Activated CD8-positive, alpha-beta T cell treated with anti-CD3 and anti-CD28 coated beads, Interleukin-2, amount 10 ng/mL, durations not matched to agents 7 days and 5 days (primary cell): ENCODE measurements around the gene RAP2A. TPM values are rescaled to one million over a fixed set of nuclear protein-coding genes. Genes with fewer than 3 reads are reported as not detected.
A peak's percentile ranks its signal among the peaks of the same experiment; 100 is the strongest.

Experiments
- ATAC-seq: fragments of 150-1000 bp; cut with Tn5 transposase; one replicate; pipeline ENCODE4 v1.10.0; 2021; ENCODE audit warnings: moderate library complexity
- CTCF ChIA-PET: fragments of 350-600 bp; sonication (Branson Sonifier 250); formaldehyde crosslinking; loops from one replicate; lab custom pipeline; 2021; ENCODE audit warnings: antibody characterized with exemption; lab: Charles Lee
- POLR2A ChIA-PET: fragments of 350-600 bp; sonication (Branson Sonifier 250); formaldehyde crosslinking; loops from one replicate; lab custom pipeline; 2021; ENCODE audit warnings: antibody characterized with exemption; lab: Charles Lee
- DNase-seq: peaks from one replicate; pipeline ENCODE4 v3.0.0-alpha.2; 2020
- H3K27ac Mint-ChIP-seq: one replicate; pipeline ENCODE4 v1.8.0; 2021; ENCODE audit warnings: mild to moderate bottlenecking, mixed read lengths
- H3K27me3 Mint-ChIP-seq: one replicate; pipeline ENCODE4 v1.8.0; 2021; ENCODE audit warnings: low read depth, mixed read lengths
- H3K36me3 Mint-ChIP-seq: one replicate; pipeline ENCODE4 v1.8.0; 2021; ENCODE audit warnings: low read depth, mixed read lengths
- H3K4me1 Mint-ChIP-seq: one replicate; pipeline ENCODE4 v1.8.0; 2021; ENCODE audit warnings: low read depth, mixed read lengths
- H3K4me3 Mint-ChIP-seq: one replicate; pipeline ENCODE4 v1.8.0; 2021; ENCODE audit warnings: mild to moderate bottlenecking, mixed read lengths
- H3K9me3 Mint-ChIP-seq: one replicate; pipeline ENCODE4 v1.8.0; 2022; ENCODE audit warnings: mixed read lengths; ENCODE audit not compliant: insufficient read depth
- total RNA-seq, 2 experiments: library from RNA; stranded (reverse); gene quantifications; one replicate each; pipeline ENCODE4 v1.2.3, GENCODE V29; 2021

RAP2A gene
- total RNA-seq, 2 experiments from 2014 or later, result 29.7 to 29.8 TPM

GRCh38 chr13:97484301-97484700 lies 50.3 kb downstream of the RAP2A start:
- DNase-seq (no peak), ATAC-seq (no peak)
- CTCF ChIA-PET, result no interaction called here
- no peak overlapping the region for H3K4me3 Mint-ChIP-seq
- H3K27me3 Mint-ChIP-seq, result no peaks in the 10 kb centered on the region
- H3K4me1 Mint-ChIP-seq, result peaks cover 5% of the 10 kb centered on the region
- POLR2A ChIA-PET, result no interaction called here
- H3K9me3 Mint-ChIP-seq, result no peaks in the 10 kb centered on the region
- H3K36me3 Mint-ChIP-seq, result no peaks in the 10 kb centered on the region
- H3K27ac Mint-ChIP-seq, result no peak overlapping the region

- ATAC-seq (no peak), DNase-seq (no peak)
- CTCF ChIA-PET, result no interaction called here
- POLR2A ChIA-PET, result no interaction called here
- Mint-ChIP-seq H3K9me3 (peaks cover 1% of the 10 kb centered on the region), H3K27me3 (no peaks in the 10 kb centered on the region), H3K4me1 (no peaks in the 10 kb centered on the region), H3K27ac (no peak overlapping the region), H3K4me3 (no peak overlapping the region), H3K36me3 (no peaks in the 10 kb centered on the region)
Observed at GRCh38 chr13:97485320-97485719, 51.4 kb downstream of the RAP2A start.

- Mint-ChIP-seq H3K27ac (no peak overlapping the region), H3K4me1 (peaks cover 16% of the 10 kb centered on the region), H3K9me3 (peaks cover 18% of the 10 kb centered on the region), H3K4me3 (no peak overlapping the region), H3K27me3 (no peaks in the 10 kb centered on the region), H3K36me3 (peaks cover 4% of the 10 kb centered on the region)
- POLR2A ChIA-PET, result no interaction called here
- ATAC-seq, result no peak
- CTCF ChIA-PET, result no interaction called here
- DNase-seq, result no peak
Observed at GRCh38 chr13:97490702-97491307, 56.8 kb downstream of the RAP2A start.

- ATAC-seq, result no peak
- DNase-seq, result no peak
- H3K27ac Mint-ChIP-seq, result no peak overlapping the region
- H3K9me3 Mint-ChIP-seq, result peaks cover 18% of the 10 kb centered on the region
- POLR2A ChIA-PET, result no interaction called here
- peaks cover 4% of the 10 kb centered on the region for H3K36me3 Mint-ChIP-seq
- CTCF ChIA-PET, result no interaction called here
- H3K27me3 Mint-ChIP-seq, result no peaks in the 10 kb centered on the region
- no peak overlapping the region for H3K4me3 Mint-ChIP-seq
- H3K4me1 Mint-ChIP-seq, result peaks cover 16% of the 10 kb centered on the region
Observed at GRCh38 chr13:97491452-97491851, 57.5 kb downstream of the RAP2A start.

GRCh38 chr13:97492257-97492656 lies 58.3 kb downstream of the RAP2A start:
- POLR2A ChIA-PET, result no interaction called here
- H3K27ac Mint-ChIP-seq, result peak overlapping the region; percentile 57

GRCh38 chr13:97492684-97493371 lies 58.9 kb downstream of the RAP2A start:
- ChIA-PET POLR2A (no interaction called here), CTCF (no interaction called here)
- DNase-seq (no peak), ATAC-seq (no peak)
- H3K4me3 Mint-ChIP-seq, result no peak overlapping the region
- H3K27ac Mint-ChIP-seq, result peak overlapping the region; percentile 57
- H3K9me3 Mint-ChIP-seq, result peaks cover 18% of the 10 kb centered on the region
- peaks cover 16% of the 10 kb centered on the region for H3K4me1 Mint-ChIP-seq
- peaks cover 4% of the 10 kb centered on the region for H3K36me3 Mint-ChIP-seq
- no peaks in the 10 kb centered on the region for H3K27me3 Mint-ChIP-seq

More at GRCh38 chr13:97492257-97492656, 58.3 kb downstream of the RAP2A start:
- Mint-ChIP-seq H3K4me3 (no peak overlapping the region), H3K36me3 (peaks cover 4% of the 10 kb centered on the region), H3K27me3 (no peaks in the 10 kb centered on the region), H3K4me1 (peaks cover 16% of the 10 kb centered on the region), H3K9me3 (peaks cover 18% of the 10 kb centered on the region)
- DNase-seq, result no peak
- CTCF ChIA-PET, result no interaction called here
- peak; percentile 51 for ATAC-seq

GRCh38 chr13:97493456-97493855 lies 59.5 kb downstream of the RAP2A start:
- POLR2A ChIA-PET, result no interaction called here

GRCh38 chr13:97495678-97496077 lies 61.7 kb downstream of the RAP2A start:
- DNase-seq (no peak), ATAC-seq (no peak)
- Mint-ChIP-seq H3K9me3 (peaks cover 13% of the 10 kb centered on the region), H3K27me3 (no peaks in the 10 kb centered on the region), H3K36me3 (peaks cover 4% of the 10 kb centered on the region), H3K4me3 (no peak overlapping the region), H3K4me1 (peaks cover 16% of the 10 kb centered on the region), H3K27ac (no peak overlapping the region)
- ChIA-PET CTCF (no interaction called here), POLR2A (no interaction called here)

More at GRCh38 chr13:97493456-97493855, 59.5 kb downstream of the RAP2A start:
- ATAC-seq (no peak), DNase-seq (no peak)
- Mint-ChIP-seq H3K4me3 (no peak overlapping the region), H3K27me3 (no peaks in the 10 kb centered on the region), H3K36me3 (peaks cover 4% of the 10 kb centered on the region), H3K27ac (no peak overlapping the region), H3K9me3 (peaks cover 18% of the 10 kb centered on the region), H3K4me1 (peaks cover 16% of the 10 kb centered on the region)
- CTCF ChIA-PET, result no interaction called here

- Mint-ChIP-seq H3K4me3 (no peak overlapping the region), H3K27ac (no peak overlapping the region), H3K27me3 (no peaks in the 10 kb centered on the region), H3K36me3 (no peaks in the 10 kb centered on the region), H3K4me1 (peaks cover 14% of the 10 kb centered on the region), H3K9me3 (peaks cover 5% of the 10 kb centered on the region)
- DNase-seq, result no peak
- ATAC-seq, result no peak
- POLR2A ChIA-PET, result no interaction called here
- CTCF ChIA-PET, result no interaction called here
Observed at GRCh38 chr13:97496511-97496910, 62.5 kb downstream of the RAP2A start.

GRCh38 chr13:97497400-97497799 lies 63.4 kb downstream of the RAP2A start:
- no peak overlapping the region for H3K4me3 Mint-ChIP-seq
- H3K36me3 Mint-ChIP-seq, result no peaks in the 10 kb centered on the region
- no peak for ATAC-seq
- H3K27me3 Mint-ChIP-seq, result peaks cover 3% of the 10 kb centered on the region
- POLR2A ChIA-PET, result no interaction called here
- no peaks in the 10 kb centered on the region for H3K9me3 Mint-ChIP-seq
- CTCF ChIA-PET, result interaction anchor here (0.7 to 0.9 kb wide), 2 partner anchors 11 to 13 kb away, joined by 3 read pairs; no protein-coding TSS in a partner anchor
- peaks cover 9% of the 10 kb centered on the region for H3K4me1 Mint-ChIP-seq
- no peak for DNase-seq
- no peak overlapping the region for H3K27ac Mint-ChIP-seq

- ATAC-seq, result no peak
- Mint-ChIP-seq H3K27me3 (peaks cover 5% of the 10 kb centered on the region), H3K9me3 (no peaks in the 10 kb centered on the region), H3K27ac (no peak overlapping the region), H3K4me1 (no peaks in the 10 kb centered on the region), H3K36me3 (no peaks in the 10 kb centered on the region), H3K4me3 (no peak overlapping the region)
- POLR2A ChIA-PET, result no interaction called here
- no peak for DNase-seq
- CTCF ChIA-PET, result no interaction called here
Observed at GRCh38 chr13:97498419-97498818, 64.5 kb downstream of the RAP2A start.

GRCh38 chr13:97499181-97499580 lies 65.2 kb downstream of the RAP2A start:
- Mint-ChIP-seq H3K27me3 (peaks cover 12% of the 10 kb centered on the region), H3K4me3 (no peak overlapping the region), H3K9me3 (no peaks in the 10 kb centered on the region), H3K4me1 (no peaks in the 10 kb centered on the region), H3K36me3 (no peaks in the 10 kb centered on the region), H3K27ac (no peak overlapping the region)
- ChIA-PET CTCF (no interaction called here), POLR2A (no interaction called here)
- DNase-seq, result no peak
- ATAC-seq, result no peak
